Sigmoid colon (tissue), 7 donors: ENCODE results near the gene KCNH1. TPM values are rescaled to one million over a fixed set of nuclear protein-coding genes. Genes with fewer than 3 reads are reported as not detected.

ENCODE experiments used
- DNase-seq: peaks from one replicate; pipeline ENCODE4 v3.0.0-alpha.2; 2019
- H3K27ac ChIP-seq, 4 donors: fragments of 200-600 bp; sonication (generic); one replicate each; pipeline ENCODE4 v1.5.1; 2016 to 2019; ENCODE audit warnings: mild to moderate bottlenecking in 1 of 4
- H3K27me3 ChIP-seq, 3 donors: fragments of 200-600 bp; sonication (generic); one replicate each; pipeline ENCODE4 v1.5.1; 2019; ENCODE audit warnings: mild to moderate bottlenecking in 1 of 3
- H3K36me3 ChIP-seq, 4 donors: fragments of 200-600 bp; sonication (generic); one replicate each; pipeline ENCODE4 v1.5.1; 2016 to 2019
- H3K4me1 ChIP-seq, 4 donors: fragments of 200-600 bp; sonication (generic); one replicate each; pipeline ENCODE4 v1.5.1; 2017 to 2019
- H3K4me3 ChIP-seq, 4 donors: fragments of 200-600 bp; sonication (generic); one replicate each; pipeline ENCODE4 v1.5.1; 2017 to 2019; ENCODE audit warnings: mild to moderate bottlenecking in 2 of 4, moderate library complexity in 1 of 4
- H3K9me3 ChIP-seq, 4 donors: fragments of 200-600 bp in 3 of 4; sonication (generic) in 3 of 4; one replicate each; pipeline versions ENCODE4 v1.5.1 to v1.6.1; 2013 to 2019
- CTCF ChIP-seq, 4 experiments: fragments of 450-650 bp in 3 of 4; fragments of 200-600 bp in 1 of 4; IDR thresholded peaks; one replicate each; pipeline ENCODE4 v1.5.1; 2016 to 2019; ENCODE audit warnings: antibody characterized with exemption in 4 of 4, mild to moderate bottlenecking in 3 of 4, moderate library complexity in 2 of 4
- EP300 ChIP-seq, 4 donors: sonication (generic); formaldehyde crosslinking; IDR thresholded peaks; one replicate each; pipeline ENCODE4 v1.6.1; 2017; ENCODE audit warnings: antibody characterized with exemption in 4 of 4
- POLR2A ChIP-seq, 2 donors: fragments of 450-650 bp; IDR thresholded peaks; one replicate each; pipeline ENCODE4 v1.6.1; 2016; ENCODE audit warnings: antibody characterized with exemption in 2 of 2, mild to moderate bottlenecking in 2 of 2, moderate library complexity in 2 of 2
- POLR2AphosphoS5 ChIP-seq, 4 donors: sonication (generic); formaldehyde crosslinking; IDR thresholded peaks; one replicate each; pipeline ENCODE4 v1.6.1; 2017; ENCODE audit warnings: antibody characterized with exemption in 4 of 4
- WGBS, 2 donors: extraction: QIAGEN DNeasy Blood & Tissue Kit; methylation state at CpG; one replicate each; pipeline ENCODE4 v1.1.7; 2013; 5-methylcytosine and 5-hydroxymethylcytosine counted together
- intact Hi-C: fragments of 100-400 bp; cut with DNase I; formaldehyde crosslinking; loops from one replicate; pipeline ENCODE4 v1.15.1; 2023
- polyA plus RNA-seq, 3 donors: library from polyadenylated mRNA; stranded (reverse); fragments of 200-250 nt; gene quantifications; one replicate each; pipeline ENCODE4 v1.2.3, GENCODE V29; 2013
- total RNA-seq, 4 donors: library from RNA; depleted of rRNA; stranded (reverse); fragments of >200 nt; gene quantifications; one replicate each; pipeline ENCODE4 v1.1.0, GENCODE V29; 2016
- donor health status: healthy with polysubstance abuse.
- donor health status: Bipolar disorder and iron deficiency.
- donor health status: healthy.

The KCNH1 gene
- total and polyA plus RNA-seq, 7 donors = 0.23 to 3.1 (median 0.55) TPM; not detected in 2

GRCh38 chr1:210857705-210858104 lies 276.2 kb downstream of the KCNH1 start:
- Histone ChIP-seq H3K27me3 (no peaks in the 10 kb centered on the region), H3K4me3 (no peak overlapping the region), H3K9me3 (no peaks in the 10 kb centered on the region), H3K4me1 (no peaks in the 10 kb centered on the region), H3K27ac (no peak overlapping the region), H3K36me3 (no peaks in the 10 kb centered on the region)
- intact Hi-C loops = no loop called here
- TF ChIP-seq CTCF (IDR thresholded peaks at IDR 0.05) = no peak
- no peak for TF ChIP-seq POLR2A (IDR thresholded peaks at IDR 0.05)
- TF ChIP-seq EP300 (IDR thresholded peaks at IDR 0.05) = no peak
- TF ChIP-seq POLR2AphosphoS5 (IDR thresholded peaks at IDR 0.05) = no peak
- DNase-seq = no peak
- 37 to 55% methylated on average over 1 of the region's 1 CpG for WGBS, 2 donors

GRCh38 chr1:210857146-210857663 lies 276.7 kb downstream of the KCNH1 start:
- H3K4me3 ChIP-seq = no peak overlapping the region
- no peak for DNase-seq
- TF ChIP-seq CTCF (IDR thresholded peaks at IDR 0.05) = no peak
- TF ChIP-seq EP300 (IDR thresholded peaks at IDR 0.05) = no peak
- TF ChIP-seq POLR2A (IDR thresholded peaks at IDR 0.05) = no peak
- TF ChIP-seq POLR2AphosphoS5 (IDR thresholded peaks at IDR 0.05) = no peak
- WGBS, 2 donors = 77 to 78% methylated on average over 5 of the region's 5 CpGs
- H3K4me1 ChIP-seq = no peaks in the 10 kb centered on the region
- intact Hi-C loops = no loop called here
- H3K27ac ChIP-seq = no peak overlapping the region
- no peaks in the 10 kb centered on the region for H3K9me3 ChIP-seq
- no peaks in the 10 kb centered on the region for H3K36me3 ChIP-seq
- H3K27me3 ChIP-seq = no peaks in the 10 kb centered on the region

- H3K36me3 ChIP-seq = no peaks in the 10 kb centered on the region
These were observed 278.5 kb downstream of the KCNH1 start for GRCh38 chr1:210855440-210855839.

GRCh38 chr1:210853276-210853675 lies 280.7 kb downstream of the KCNH1 start:
- no peaks in the 10 kb centered on the region for H3K4me1 ChIP-seq
- no peaks in the 10 kb centered on the region for H3K9me3 ChIP-seq
- no peaks in the 10 kb centered on the region for H3K36me3 ChIP-seq
- H3K27ac ChIP-seq = no peak overlapping the region
- H3K27me3 ChIP-seq = no peaks in the 10 kb centered on the region
- TF ChIP-seq EP300 (IDR thresholded peaks at IDR 0.05) (no peak), POLR2AphosphoS5 (IDR thresholded peaks at IDR 0.05) (no peak), POLR2A (IDR thresholded peaks at IDR 0.05) (no peak)
- DNase-seq = no peak
- intact Hi-C loops = no loop called here
- H3K4me3 ChIP-seq = no peak overlapping the region

More at GRCh38 chr1:210855440-210855839, 278.5 kb downstream of the KCNH1 start:
- Histone ChIP-seq H3K27me3 (no peaks in the 10 kb centered on the region), H3K4me1 (no peaks in the 10 kb centered on the region), H3K4me3 (no peak overlapping the region), H3K27ac (no peak overlapping the region), H3K9me3 (no peaks in the 10 kb centered on the region)
- DNase-seq = no peak
- intact Hi-C loops = no loop called here
- TF ChIP-seq CTCF (IDR thresholded peaks at IDR 0.05) (no peak), EP300 (IDR thresholded peaks at IDR 0.05) (no peak), POLR2A (IDR thresholded peaks at IDR 0.05) (no peak), POLR2AphosphoS5 (IDR thresholded peaks at IDR 0.05) (no peak)
- 38 to 43% methylated on average over 4 of the region's 4 CpGs for WGBS, 2 donors

- intact Hi-C loops = no loop called here
- no peaks in the 10 kb centered on the region for H3K36me3 ChIP-seq
- H3K27me3 ChIP-seq = no peaks in the 10 kb centered on the region
- H3K9me3 ChIP-seq = no peaks in the 10 kb centered on the region
- H3K4me3 ChIP-seq = no peak overlapping the region
- TF ChIP-seq POLR2AphosphoS5 (IDR thresholded peaks at IDR 0.05) (no peak), POLR2A (IDR thresholded peaks at IDR 0.05) (no peak), EP300 (IDR thresholded peaks at IDR 0.05) (no peak)
- DNase-seq = no peak
- no peak overlapping the region for H3K27ac ChIP-seq
- H3K4me1 ChIP-seq = no peaks in the 10 kb centered on the region
These were observed 283.4 kb downstream of the KCNH1 start for GRCh38 chr1:210850556-210850955.

- 85 to 88% methylated on average over 3 of the region's 3 CpGs for WGBS, 2 donors
- intact Hi-C loops = no loop called here
- Histone ChIP-seq H3K4me3 (no peak overlapping the region), H3K9me3 (no peaks in the 10 kb centered on the region), H3K27me3 (no peaks in the 10 kb centered on the region), H3K27ac (no peak overlapping the region), H3K4me1 (no peaks in the 10 kb centered on the region), H3K36me3 (no peaks in the 10 kb centered on the region)
- no peak for DNase-seq
- TF ChIP-seq POLR2AphosphoS5 (IDR thresholded peaks at IDR 0.05) = no peak
- TF ChIP-seq POLR2A (IDR thresholded peaks at IDR 0.05) = no peak
- no peak for TF ChIP-seq CTCF (IDR thresholded peaks at IDR 0.05)
- no peak for TF ChIP-seq EP300 (IDR thresholded peaks at IDR 0.05)
These were observed 285.5 kb downstream of the KCNH1 start for GRCh38 chr1:210848474-210848873.
